ENCODE results near the gene ERBB4. TPM values are rescaled to one million over a fixed set of nuclear protein-coding genes. Genes with fewer than 3 reads are reported as not detected.

The ERBB4 gene
- total RNA-seq, 1 experiment from 2014 or later, result 2.9 TPM

- DNase-seq, result no peak
- Mint-ChIP-seq H3K4me1 (ENCODE audit: low read depth, unreplicated experiment) (peaks cover 11% of the 10 kb centered on the region), H3K4me3 (ENCODE audit: low read depth, unreplicated experiment) (no peak overlapping the region), H3K27me3 (ENCODE audit: unreplicated experiment) (no peaks in the 10 kb centered on the region), H3K27ac (ENCODE audit: unreplicated experiment) (no peak overlapping the region), H3K9me3 (ENCODE audit: low read depth, unreplicated experiment) (no peaks in the 10 kb centered on the region), H3K36me3 (ENCODE audit: insufficient read depth, unreplicated experiment) (peaks cover 6% of the 10 kb centered on the region)
- no TSS peak for BruUV-seq (replicated peaks)
- TF ChIP-seq CTCF (IDR thresholded peaks at IDR 0.05; ENCODE audit: unreplicated experiment), result no peak
- CTCF ChIA-PET, result interaction anchor here (0.5 kb wide), 1 partner anchor 44 kb away, joined by 6 read pairs; no protein-coding TSS in a partner anchor
- intact Hi-C loops (cut with micrococcal nuclease; ENCODE audit: unreplicated experiment), result no loop called here
Measured at GRCh38 chr2:212532087-212532486, 6.5 kb downstream of the ERBB4 start.

GRCh38 chr2:212531499-212531898 is 7.1 kb downstream of the ERBB4 start:
- no peaks in the 10 kb centered on the region for H3K9me3 Mint-ChIP-seq (ENCODE audit: low read depth, unreplicated experiment)
- TF ChIP-seq CTCF (IDR thresholded peaks at IDR 0.05; ENCODE audit: unreplicated experiment), result no peak
- H3K27ac Mint-ChIP-seq (ENCODE audit: unreplicated experiment), result no peak overlapping the region
- CTCF ChIA-PET, result no interaction called here
- no peaks in the 10 kb centered on the region for H3K36me3 Mint-ChIP-seq (ENCODE audit: insufficient read depth, unreplicated experiment)
- BruUV-seq (replicated peaks), result no TSS peak
- no peaks in the 10 kb centered on the region for H3K27me3 Mint-ChIP-seq (ENCODE audit: unreplicated experiment)
- peaks cover 5% of the 10 kb centered on the region for H3K4me1 Mint-ChIP-seq (ENCODE audit: low read depth, unreplicated experiment)
- intact Hi-C loops (cut with micrococcal nuclease; ENCODE audit: unreplicated experiment), result no loop called here
- no peak overlapping the region for H3K4me3 Mint-ChIP-seq (ENCODE audit: low read depth, unreplicated experiment)
- DNase-seq, result no peak

- no peak for DNase-seq
- Mint-ChIP-seq H3K4me3 (ENCODE audit: low read depth, unreplicated experiment) (no peak overlapping the region), H3K9me3 (ENCODE audit: low read depth, unreplicated experiment) (no peaks in the 10 kb centered on the region), H3K27ac (ENCODE audit: unreplicated experiment) (no peak overlapping the region), H3K36me3 (ENCODE audit: insufficient read depth, unreplicated experiment) (no peaks in the 10 kb centered on the region), H3K4me1 (ENCODE audit: low read depth, unreplicated experiment) (peaks cover under 1% of the 10 kb centered on the region), H3K27me3 (ENCODE audit: unreplicated experiment) (no peaks in the 10 kb centered on the region)
- BruUV-seq (replicated peaks), result no TSS peak
- CTCF ChIA-PET, result no interaction called here
- intact Hi-C loops (cut with micrococcal nuclease; ENCODE audit: unreplicated experiment), result no loop called here
- TF ChIP-seq CTCF (IDR thresholded peaks at IDR 0.05; ENCODE audit: unreplicated experiment), result no peak
Measured at GRCh38 chr2:212530991-212531390, 7.6 kb downstream of the ERBB4 start.

GRCh38 chr2:212530373-212530772 is 8.2 kb downstream of the ERBB4 start:
- no TSS peak for BruUV-seq (replicated peaks)
- intact Hi-C loops (cut with micrococcal nuclease; ENCODE audit: unreplicated experiment), result no loop called here
- no peak for DNase-seq
- H3K4me3 Mint-ChIP-seq (ENCODE audit: low read depth, unreplicated experiment), result no peak overlapping the region
- CTCF ChIA-PET, result no interaction called here
- no peaks in the 10 kb centered on the region for H3K9me3 Mint-ChIP-seq (ENCODE audit: low read depth, unreplicated experiment)
- TF ChIP-seq CTCF (IDR thresholded peaks at IDR 0.05; ENCODE audit: unreplicated experiment), result no peak
- no peak overlapping the region for H3K27ac Mint-ChIP-seq (ENCODE audit: unreplicated experiment)
- H3K36me3 Mint-ChIP-seq (ENCODE audit: insufficient read depth, unreplicated experiment), result no peaks in the 10 kb centered on the region
- H3K4me1 Mint-ChIP-seq (ENCODE audit: low read depth, unreplicated experiment), result no peaks in the 10 kb centered on the region
- H3K27me3 Mint-ChIP-seq (ENCODE audit: unreplicated experiment), result no peaks in the 10 kb centered on the region

Measured in Calu3 (cell line).